Measurements from ENCODE around the gene AFMID.
A peak's percentile ranks its signal among the peaks of the same experiment; 100 is the strongest.

The AFMID gene

DNA sequence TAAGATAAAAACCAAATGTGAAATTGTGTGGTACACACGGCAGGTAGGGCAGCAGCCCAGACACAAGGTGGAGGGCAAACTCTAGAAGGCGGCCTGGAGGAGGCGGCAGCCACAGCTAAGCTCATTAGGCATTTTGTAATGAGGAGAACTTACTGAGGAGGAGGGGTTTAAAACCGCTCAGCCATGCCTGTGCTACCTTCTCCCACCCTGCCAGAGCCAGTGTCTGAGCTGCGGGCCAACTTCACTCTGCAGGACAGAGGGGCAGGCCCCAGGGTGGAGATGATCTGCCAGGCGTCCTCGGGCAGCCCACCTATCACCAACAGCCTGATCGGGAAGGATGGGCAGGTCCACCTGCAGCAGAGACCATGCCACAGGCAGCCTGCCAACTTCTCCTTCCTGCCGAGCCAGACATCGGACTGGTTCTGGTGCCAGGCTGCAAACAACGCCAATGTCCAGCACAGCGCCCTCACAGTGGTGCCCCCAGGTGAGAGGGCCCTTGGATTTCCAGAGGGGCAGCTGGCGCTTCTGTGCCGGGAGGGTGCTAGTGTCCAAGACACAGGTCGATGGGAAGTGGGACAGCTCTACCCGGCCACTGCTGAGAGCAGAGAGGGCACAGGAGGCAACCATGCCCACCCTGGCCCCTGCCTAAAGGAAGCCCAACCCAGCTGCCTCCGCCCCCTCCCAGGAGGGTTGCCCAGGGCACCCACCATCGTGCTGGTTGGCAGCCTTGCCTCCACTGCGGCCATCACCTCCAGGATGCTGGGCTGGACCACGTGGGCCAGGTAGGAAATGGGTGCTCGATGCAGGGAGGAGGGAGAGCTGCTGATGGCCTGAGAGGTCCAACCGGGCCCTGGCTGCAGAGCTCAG, 23.0 kb upstream of the AFMID start:
- TF ChIP-seq, protein P1, sequence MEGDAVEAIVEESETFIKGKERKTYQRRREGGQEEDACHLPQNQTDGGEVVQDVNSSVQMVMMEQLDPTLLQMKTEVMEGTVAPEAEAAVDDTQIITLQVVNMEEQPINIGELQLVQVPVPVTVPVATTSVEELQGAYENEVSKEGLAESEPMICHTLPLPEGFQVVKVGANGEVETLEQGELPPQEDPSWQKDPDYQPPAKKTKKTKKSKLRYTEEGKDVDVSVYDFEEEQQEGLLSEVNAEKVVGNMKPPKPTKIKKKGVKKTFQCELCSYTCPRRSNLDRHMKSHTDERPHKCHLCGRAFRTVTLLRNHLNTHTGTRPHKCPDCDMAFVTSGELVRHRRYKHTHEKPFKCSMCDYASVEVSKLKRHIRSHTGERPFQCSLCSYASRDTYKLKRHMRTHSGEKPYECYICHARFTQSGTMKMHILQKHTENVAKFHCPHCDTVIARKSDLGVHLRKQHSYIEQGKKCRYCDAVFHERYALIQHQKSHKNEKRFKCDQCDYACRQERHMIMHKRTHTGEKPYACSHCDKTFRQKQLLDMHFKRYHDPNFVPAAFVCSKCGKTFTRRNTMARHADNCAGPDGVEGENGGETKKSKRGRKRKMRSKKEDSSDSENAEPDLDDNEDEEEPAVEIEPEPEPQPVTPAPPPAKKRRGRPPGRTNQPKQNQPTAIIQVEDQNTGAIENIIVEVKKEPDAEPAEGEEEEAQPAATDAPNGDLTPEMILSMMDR (IDR thresholded peaks at IDR 0.05; ENCODE audit: insufficient read depth, low read depth, low read length, missing control alignments): no peak
- H3K4me3 ChIP-seq (ENCODE audit: low read length): no peak overlapping the region
- no peak for DNase-seq (ENCODE audit: low read depth)

DNA sequence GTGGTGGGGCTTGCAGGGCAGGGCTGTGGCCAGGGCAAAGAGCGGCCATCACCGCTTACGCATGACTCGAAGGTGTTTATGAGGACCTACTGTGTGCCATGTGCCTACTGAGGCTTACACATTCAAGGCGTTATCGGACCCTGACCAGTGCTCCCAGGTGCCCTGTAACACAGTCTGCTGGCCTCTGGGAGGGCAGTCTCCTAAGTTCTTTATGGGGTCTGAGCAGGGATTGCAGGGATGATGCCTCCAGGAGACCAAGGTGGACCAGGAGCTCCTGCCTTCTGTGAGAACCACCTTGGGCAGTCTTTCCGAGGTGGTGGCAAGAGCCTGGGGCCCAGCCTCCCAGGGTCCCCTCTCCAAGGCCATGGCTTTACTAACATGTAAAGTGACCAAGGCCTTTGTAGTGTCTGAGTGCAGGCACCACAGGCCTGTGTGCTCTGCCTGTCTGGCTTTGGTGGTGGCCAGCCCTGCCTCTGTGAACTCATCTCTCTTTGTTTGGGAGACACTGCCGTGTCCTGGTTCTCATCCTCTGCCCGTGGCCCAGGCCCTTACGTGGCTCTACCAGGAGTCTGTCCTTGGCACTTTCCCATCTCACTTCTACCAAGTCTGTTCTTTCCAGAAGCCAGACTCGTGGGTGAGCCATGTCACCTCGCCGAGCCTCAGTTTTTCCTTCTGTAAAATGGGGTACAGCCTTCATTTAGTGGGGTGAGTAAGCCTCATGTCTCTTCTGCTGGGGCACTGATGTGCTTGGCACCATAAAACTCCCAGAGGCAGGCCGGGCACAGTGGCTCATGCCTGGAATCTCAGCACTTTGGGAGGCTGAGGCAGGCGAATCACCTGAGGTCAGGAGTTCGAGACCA, 22.2 kb upstream of the AFMID start:
- no peak overlapping the region for H3K4me3 ChIP-seq (ENCODE audit: low read length)
- DNase-seq (ENCODE audit: low read depth): no peak
- TF ChIP-seq, protein P1 (IDR thresholded peaks at IDR 0.05; ENCODE audit: insufficient read depth, low read depth, low read length, missing control alignments): no peak

DNA sequence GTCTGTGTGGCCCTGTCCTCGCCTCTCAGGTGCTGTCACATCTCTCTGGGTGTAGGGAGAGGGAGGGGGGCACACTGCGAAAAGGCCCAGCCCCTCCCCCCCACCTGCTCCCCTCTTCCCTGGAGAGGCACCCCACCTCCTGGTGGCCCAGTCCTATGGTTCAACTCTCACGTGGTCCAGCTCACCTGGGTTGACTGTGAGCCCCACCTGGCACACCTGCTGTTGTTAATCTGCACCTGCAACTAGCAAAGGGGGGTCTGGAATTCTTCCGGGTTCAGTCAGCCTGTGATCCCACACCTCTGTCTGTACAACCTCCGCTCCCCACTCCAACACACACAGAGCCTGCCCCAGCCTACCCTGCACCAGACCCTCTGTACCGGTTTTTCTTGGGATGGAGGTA, 20.7 kb upstream of the AFMID start:
- no peak for DNase-seq (ENCODE audit: low read depth)
- TF ChIP-seq, protein P1 (IDR thresholded peaks at IDR 0.05; ENCODE audit: insufficient read depth, low read depth, low read length, missing control alignments): no peak
- no peak overlapping the region for H3K4me3 ChIP-seq (ENCODE audit: low read length)

DNA sequence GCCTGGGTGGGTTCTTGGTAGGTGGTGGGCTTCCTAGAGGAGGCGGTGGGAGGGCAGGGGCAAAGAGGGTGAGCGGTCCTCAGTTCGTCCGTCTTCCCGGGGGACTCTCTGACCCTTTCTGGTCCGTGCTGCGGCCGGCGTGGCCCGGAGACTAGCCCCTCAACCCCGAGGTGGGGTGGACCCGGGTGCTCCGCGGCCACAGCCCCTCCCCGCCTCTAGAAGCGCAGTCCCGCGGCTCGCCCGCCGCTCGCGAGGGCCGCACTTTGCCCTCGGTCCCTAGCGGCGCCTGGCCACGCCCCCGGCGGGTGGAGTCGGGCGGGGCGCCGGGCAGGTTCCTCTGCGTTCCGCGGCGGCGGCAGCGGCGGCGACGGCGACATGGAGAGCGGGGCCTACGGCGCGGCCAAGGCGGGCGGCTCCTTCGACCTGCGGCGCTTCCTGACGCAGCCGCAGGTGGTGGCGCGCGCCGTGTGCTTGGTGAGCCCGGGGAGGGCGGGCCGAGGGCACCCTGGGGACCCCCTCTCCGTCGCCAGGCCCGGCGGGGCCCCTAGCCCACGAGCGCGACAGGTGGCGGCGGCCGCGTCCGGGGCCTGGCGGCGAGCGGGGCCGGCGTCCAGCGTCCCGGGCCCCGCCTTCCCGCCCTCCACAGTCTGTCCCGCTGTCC, 18.8 kb upstream of the AFMID start, which contains the start of gene SYNGR2:
TSS of gene SYNGR2 (plus strand) at position 340 of the 661 bp plus-strand sequence. CDS start at position 376, 36 bp downstream.
- peak within 1 kb of the TSS; percentile 68 for H3K4me3 ChIP-seq (ENCODE audit: low read length)
- TF ChIP-seq, protein P1 (IDR thresholded peaks at IDR 0.05; ENCODE audit: insufficient read depth, low read depth, low read length, missing control alignments): no peak
- DNase-seq (ENCODE audit: low read depth): peak; percentile 79

DNA sequence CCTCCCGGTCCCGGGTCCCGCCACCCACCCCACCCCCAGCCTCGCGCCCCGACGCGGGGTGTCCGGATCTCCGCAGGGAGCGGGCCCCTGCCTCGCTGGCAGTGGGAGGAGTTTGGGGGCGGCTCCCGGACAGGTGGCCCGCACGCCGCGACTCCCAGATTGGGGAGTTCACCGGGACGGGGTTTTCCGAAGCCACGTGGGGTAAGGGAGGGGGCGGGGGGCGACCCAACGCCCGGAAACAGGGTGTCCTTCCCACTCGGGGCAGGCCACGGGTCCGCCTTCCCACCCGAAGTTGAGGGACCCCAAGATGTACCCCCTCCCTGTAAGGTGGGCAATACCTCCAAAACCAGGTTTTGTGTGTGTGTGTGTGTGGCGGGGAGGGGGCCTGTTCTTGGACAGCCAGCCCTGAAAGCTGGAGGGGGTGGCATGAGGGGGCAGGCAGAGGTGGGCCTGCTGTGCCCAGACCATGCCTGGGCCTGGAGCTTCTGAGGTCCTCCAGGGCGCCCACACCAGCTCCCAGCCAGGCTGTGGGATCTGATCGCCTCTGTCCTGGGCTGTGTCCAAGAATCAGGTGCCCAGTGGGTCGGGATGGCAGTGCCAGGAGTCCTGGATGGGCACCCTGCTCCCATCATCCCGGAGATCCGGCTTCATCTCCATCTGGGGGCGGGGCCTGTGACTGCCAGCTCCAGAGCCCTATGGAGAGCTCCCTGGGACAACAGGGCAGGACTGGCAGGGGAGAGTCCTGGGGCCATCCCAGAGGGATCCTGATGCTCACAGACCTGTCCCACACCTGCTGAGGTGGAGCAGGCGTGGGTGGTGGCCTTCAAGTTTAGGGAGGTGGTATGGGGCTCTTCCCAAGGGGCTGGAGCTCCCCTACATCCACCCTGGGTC, 18.0 kb upstream of the AFMID start:
- peak overlapping the region; percentile 68 for H3K4me3 ChIP-seq (ENCODE audit: low read length)
- TF ChIP-seq, protein P1 (IDR thresholded peaks at IDR 0.05; ENCODE audit: insufficient read depth, low read depth, low read length, missing control alignments): no peak
- peak; percentile 70 for DNase-seq (ENCODE audit: low read depth)
